Measurements from ENCODE around the gene CHST7.

The CHST7 gene

DNA sequence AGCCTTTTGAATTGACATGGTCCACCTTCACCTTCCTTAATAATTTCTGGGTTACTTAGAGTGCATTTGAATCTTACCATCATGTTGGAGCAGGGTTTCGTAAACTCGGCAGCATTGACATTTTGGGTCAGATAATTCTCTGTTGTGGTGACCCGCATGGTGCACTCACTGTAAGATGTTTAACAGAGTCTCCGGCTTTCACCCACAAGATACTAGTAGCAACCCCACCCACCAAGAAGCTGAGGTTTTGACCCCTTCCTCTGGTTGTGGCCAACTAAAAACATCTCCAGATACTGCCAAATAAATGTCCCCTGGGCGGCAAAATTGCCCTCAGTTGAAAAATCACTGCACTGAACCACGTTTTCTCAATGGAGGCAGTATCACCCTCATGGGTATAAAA lies 62.7 kb downstream of the CHST7 start:
- TF ChIP-seq CTCF (conservative IDR thresholded peaks at IDR 0.05; ENCODE audit: low read length): no peak
- H3K4me3 ChIP-seq (ENCODE audit: low read length): no peak overlapping the region
- no peak for DNase-seq (ENCODE audit: low read depth)

GRCh38 chrX:46637938-46638337 lies 64.4 kb downstream of the CHST7 start:
- no peak for TF ChIP-seq CTCF (conservative IDR thresholded peaks at IDR 0.05; ENCODE audit: low read length)
- no peak overlapping the region for H3K4me3 ChIP-seq (ENCODE audit: low read length)
- DNase-seq (ENCODE audit: low read depth): no peak

GRCh38 chrX:46642145-46642544 lies 68.6 kb downstream of the CHST7 start:
- TF ChIP-seq CTCF (conservative IDR thresholded peaks at IDR 0.05; ENCODE audit: low read length): peak; percentile 37; the same call in 1 of the 2 replicates
- no peak overlapping the region for H3K4me3 ChIP-seq (ENCODE audit: low read length)
- DNase-seq (ENCODE audit: low read depth): no peak

- no peak overlapping the region for H3K4me3 ChIP-seq (ENCODE audit: low read length)
- no peak for TF ChIP-seq CTCF (conservative IDR thresholded peaks at IDR 0.05; ENCODE audit: low read length)
- no peak for DNase-seq (ENCODE audit: low read depth)
Measured at GRCh38 chrX:46643636-46644035, 70.1 kb downstream of the CHST7 start.

- no peak for TF ChIP-seq CTCF (conservative IDR thresholded peaks at IDR 0.05; ENCODE audit: low read length)
- no peak overlapping the region for H3K4me3 ChIP-seq (ENCODE audit: low read length)
Measured at GRCh38 chrX:46645614-46646013, 72.0 kb downstream of the CHST7 start.

GRCh38 chrX:46647251-46647650 lies 73.7 kb downstream of the CHST7 start:
- DNase-seq (ENCODE audit: low read depth): peak; percentile 62
- H3K4me3 ChIP-seq (ENCODE audit: low read length): no peak overlapping the region
- no peak for TF ChIP-seq CTCF (conservative IDR thresholded peaks at IDR 0.05; ENCODE audit: low read length)

More at GRCh38 chrX:46645614-46646013, 72.0 kb downstream of the CHST7 start:
- no peak for DNase-seq (ENCODE audit: low read depth)
